ENCODE results near the gene LLGL2.

DNA sequence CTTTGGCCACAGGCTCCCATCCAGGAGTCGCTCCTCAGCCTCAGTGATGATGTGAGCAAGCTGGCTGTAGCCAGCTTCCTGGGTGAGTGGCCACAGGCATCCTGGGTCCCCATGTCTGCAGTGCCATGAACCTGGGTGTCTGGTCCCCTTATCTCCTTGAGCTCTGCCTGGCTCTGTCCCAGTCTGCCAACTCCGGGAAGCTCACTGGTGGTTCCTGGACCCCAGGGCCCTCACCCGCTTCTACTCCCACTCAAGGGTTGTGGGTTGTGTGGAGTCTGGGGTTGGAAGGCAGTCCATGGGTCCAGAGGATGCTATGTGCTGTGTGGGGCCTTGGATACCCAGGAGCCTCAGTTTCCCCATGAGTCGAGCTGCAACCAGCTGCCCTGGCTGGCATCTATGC lies 96.0 kb downstream of the LLGL2 start:
- no peak for TF ChIP-seq POLR2AphosphoS5 (IDR thresholded peaks at IDR 0.05)
- TF ChIP-seq, protein P1, sequence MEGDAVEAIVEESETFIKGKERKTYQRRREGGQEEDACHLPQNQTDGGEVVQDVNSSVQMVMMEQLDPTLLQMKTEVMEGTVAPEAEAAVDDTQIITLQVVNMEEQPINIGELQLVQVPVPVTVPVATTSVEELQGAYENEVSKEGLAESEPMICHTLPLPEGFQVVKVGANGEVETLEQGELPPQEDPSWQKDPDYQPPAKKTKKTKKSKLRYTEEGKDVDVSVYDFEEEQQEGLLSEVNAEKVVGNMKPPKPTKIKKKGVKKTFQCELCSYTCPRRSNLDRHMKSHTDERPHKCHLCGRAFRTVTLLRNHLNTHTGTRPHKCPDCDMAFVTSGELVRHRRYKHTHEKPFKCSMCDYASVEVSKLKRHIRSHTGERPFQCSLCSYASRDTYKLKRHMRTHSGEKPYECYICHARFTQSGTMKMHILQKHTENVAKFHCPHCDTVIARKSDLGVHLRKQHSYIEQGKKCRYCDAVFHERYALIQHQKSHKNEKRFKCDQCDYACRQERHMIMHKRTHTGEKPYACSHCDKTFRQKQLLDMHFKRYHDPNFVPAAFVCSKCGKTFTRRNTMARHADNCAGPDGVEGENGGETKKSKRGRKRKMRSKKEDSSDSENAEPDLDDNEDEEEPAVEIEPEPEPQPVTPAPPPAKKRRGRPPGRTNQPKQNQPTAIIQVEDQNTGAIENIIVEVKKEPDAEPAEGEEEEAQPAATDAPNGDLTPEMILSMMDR (IDR thresholded peaks at IDR 0.05): no peak
- no peak for TF ChIP-seq POLR2A (IDR thresholded peaks at IDR 0.05)

Measured in transverse colon (tissue), 4 donors.